ENCODE data around the gene DESI1. TPM values are rescaled to one million over a fixed set of nuclear protein-coding genes. Genes with fewer than 3 reads are reported as not detected.
"Not testable (repeated sequence)": the region's sequence is repeated elsewhere in the genome, so short reads cannot be mapped to it uniquely, and the experiment has no call there.

Gene DESI1
- total and polyA plus RNA-seq, 4 donors = 28.4 to 64.1 (median 46.3) TPM

GRCh38 chr22:41579297-41579996 is 41.4 kb downstream of the DESI1 start:
- Histone ChIP-seq H3K9me3 (ENCODE audit: control insufficient read depth, insufficient read depth, low read length) (no peaks in the 10 kb centered on the region), H3K36me3 (ENCODE audit: control insufficient read depth, insufficient read depth, low read length) (peaks cover 96% of the 10 kb centered on the region), H3K4me1 (ENCODE audit: control insufficient read depth, insufficient read depth, low read length) (peaks cover 12% of the 10 kb centered on the region), H3K27ac (ENCODE audit: low read depth, low read length) (no peak overlapping the region), H3K4me3 (ENCODE audit: low read depth, low read length) (no peak overlapping the region), H3K27me3 (ENCODE audit: control insufficient read depth, insufficient read depth, low read length) (no peaks in the 10 kb centered on the region)
- DNase-seq (ENCODE audit: low read depth in 4 of 6, low spot score in 6 of 6) = no peak
- 93% methylated on average over 12 of the region's 12 CpGs for WGBS (ENCODE audit: insufficient coverage)

- DNase-seq (ENCODE audit: low read depth in 4 of 6, low spot score in 6 of 6) = no peak
- Histone ChIP-seq H3K27ac (ENCODE audit: low read depth, low read length) (no peak overlapping the region), H3K4me3 (ENCODE audit: low read depth, low read length) (no peak overlapping the region), H3K36me3 (ENCODE audit: control insufficient read depth, insufficient read depth, low read length) (peaks cover 95% of the 10 kb centered on the region), H3K4me1 (ENCODE audit: control insufficient read depth, insufficient read depth, low read length) (peaks cover 12% of the 10 kb centered on the region), H3K27me3 (ENCODE audit: control insufficient read depth, insufficient read depth, low read length) (no peaks in the 10 kb centered on the region), H3K9me3 (ENCODE audit: control insufficient read depth, insufficient read depth, low read length) (no peaks in the 10 kb centered on the region)
- WGBS (ENCODE audit: insufficient coverage) = 88% methylated on average over 8 of the region's 9 CpGs
These were observed 42.0 kb downstream of the DESI1 start for GRCh38 chr22:41578818-41579217.

- H3K27ac ChIP-seq (ENCODE audit: low read depth, low read length) = no peak overlapping the region
- H3K36me3 ChIP-seq (ENCODE audit: control insufficient read depth, insufficient read depth, low read length) = peaks cover 94% of the 10 kb centered on the region
- peaks cover 12% of the 10 kb centered on the region for H3K4me1 ChIP-seq (ENCODE audit: control insufficient read depth, insufficient read depth, low read length)
- no peak overlapping the region for H3K4me3 ChIP-seq (ENCODE audit: low read depth, low read length)
- DNase-seq (ENCODE audit: low read depth in 4 of 6, low spot score in 6 of 6) = no peak
- 95% methylated on average over 8 of the region's 8 CpGs for WGBS (ENCODE audit: insufficient coverage)
- no peaks in the 10 kb centered on the region for H3K9me3 ChIP-seq (ENCODE audit: control insufficient read depth, insufficient read depth, low read length)
- H3K27me3 ChIP-seq (ENCODE audit: control insufficient read depth, insufficient read depth, low read length) = no peaks in the 10 kb centered on the region
These were observed 42.7 kb downstream of the DESI1 start for GRCh38 chr22:41578114-41578513.

- H3K27ac ChIP-seq (ENCODE audit: low read depth, low read length) = no peak overlapping the region
- no peak overlapping the region for H3K4me3 ChIP-seq (ENCODE audit: low read depth, low read length)
- 53% methylated on average over 9 of the region's 9 CpGs for WGBS (ENCODE audit: insufficient coverage)
- no peaks in the 10 kb centered on the region for H3K9me3 ChIP-seq (ENCODE audit: control insufficient read depth, insufficient read depth, low read length)
- peaks cover 8% of the 10 kb centered on the region for H3K4me1 ChIP-seq (ENCODE audit: control insufficient read depth, insufficient read depth, low read length)
- no peaks in the 10 kb centered on the region for H3K27me3 ChIP-seq (ENCODE audit: control insufficient read depth, insufficient read depth, low read length)
- DNase-seq (ENCODE audit: low read depth in 4 of 6, low spot score in 6 of 6) = peak in 1 of 6 donors; percentile 58
- H3K36me3 ChIP-seq (ENCODE audit: control insufficient read depth, insufficient read depth, low read length) = peaks cover 92% of the 10 kb centered on the region
These were observed 44.0 kb downstream of the DESI1 start for GRCh38 chr22:41576877-41577276.

GRCh38 chr22:41575533-41575932 is 45.3 kb downstream of the DESI1 start:
- no peaks in the 10 kb centered on the region for H3K27me3 ChIP-seq (ENCODE audit: control insufficient read depth, insufficient read depth, low read length)
- H3K4me3 ChIP-seq (ENCODE audit: low read depth, low read length) = no peak overlapping the region
- no peak for DNase-seq (ENCODE audit: low read depth in 4 of 6, low spot score in 6 of 6)
- H3K36me3 ChIP-seq (ENCODE audit: control insufficient read depth, insufficient read depth, low read length) = peaks cover 86% of the 10 kb centered on the region
- WGBS (ENCODE audit: insufficient coverage) = 87% methylated on average over 14 of the region's 15 CpGs
- H3K9me3 ChIP-seq (ENCODE audit: control insufficient read depth, insufficient read depth, low read length) = no peaks in the 10 kb centered on the region
- H3K4me1 ChIP-seq (ENCODE audit: control insufficient read depth, insufficient read depth, low read length) = peaks cover 8% of the 10 kb centered on the region
- H3K27ac ChIP-seq (ENCODE audit: low read depth, low read length) = no peak overlapping the region

GRCh38 chr22:41574847-41575381 is 45.9 kb downstream of the DESI1 start:
- H3K27ac ChIP-seq (ENCODE audit: low read depth, low read length) = no peak overlapping the region
- no peak overlapping the region for H3K4me3 ChIP-seq (ENCODE audit: low read depth, low read length)
- 54% methylated on average over 23 of the region's 26 CpGs for WGBS (ENCODE audit: insufficient coverage)
- H3K4me1 ChIP-seq (ENCODE audit: control insufficient read depth, insufficient read depth, low read length) = peaks cover 11% of the 10 kb centered on the region
- DNase-seq (ENCODE audit: low read depth in 4 of 6, low spot score in 6 of 6) = peak in 1 of 6 donors; percentile 48
- H3K9me3 ChIP-seq (ENCODE audit: control insufficient read depth, insufficient read depth, low read length) = no peaks in the 10 kb centered on the region
- no peaks in the 10 kb centered on the region for H3K27me3 ChIP-seq (ENCODE audit: control insufficient read depth, insufficient read depth, low read length)
- peaks cover 80% of the 10 kb centered on the region for H3K36me3 ChIP-seq (ENCODE audit: control insufficient read depth, insufficient read depth, low read length)

- H3K9me3 ChIP-seq (ENCODE audit: control insufficient read depth, insufficient read depth, low read length) = no peaks in the 10 kb centered on the region
- H3K4me1 ChIP-seq (ENCODE audit: control insufficient read depth, insufficient read depth, low read length) = peaks cover 22% of the 10 kb centered on the region
- DNase-seq (ENCODE audit: low read depth in 4 of 6, low spot score in 6 of 6) = no peak
- no peak overlapping the region for H3K27ac ChIP-seq (ENCODE audit: low read depth, low read length)
- peaks cover 71% of the 10 kb centered on the region for H3K36me3 ChIP-seq (ENCODE audit: control insufficient read depth, insufficient read depth, low read length)
- no peak overlapping the region for H3K4me3 ChIP-seq (ENCODE audit: low read depth, low read length)
- H3K27me3 ChIP-seq (ENCODE audit: control insufficient read depth, insufficient read depth, low read length) = no peaks in the 10 kb centered on the region
- 92% methylated on average over 11 of the region's 11 CpGs for WGBS (ENCODE audit: insufficient coverage)
These were observed 47.2 kb downstream of the DESI1 start for GRCh38 chr22:41573677-41574076.

GRCh38 chr22:41572305-41572704 is 48.5 kb downstream of the DESI1 start:
- not testable (repeated sequence) for H3K27me3 ChIP-seq (ENCODE audit: control insufficient read depth, insufficient read depth, low read length); H3K9me3 ChIP-seq (ENCODE audit: control insufficient read depth, insufficient read depth, low read length); DNase-seq (ENCODE audit: low read depth in 4 of 6, low spot score in 6 of 6); H3K4me3 ChIP-seq (ENCODE audit: low read depth, low read length); H3K27ac ChIP-seq (ENCODE audit: low read depth, low read length)
- Histone ChIP-seq H3K36me3 (ENCODE audit: control insufficient read depth, insufficient read depth, low read length) (peaks cover 57% of the 10 kb centered on the region), H3K4me1 (ENCODE audit: control insufficient read depth, insufficient read depth, low read length) (peaks cover 36% of the 10 kb centered on the region)
- 100% methylated on average over 3 of the region's 3 CpGs for WGBS (ENCODE audit: insufficient coverage)

GRCh38 chr22:41571786-41572185 is 49.1 kb downstream of the DESI1 start:
- Histone ChIP-seq H3K9me3 (ENCODE audit: control insufficient read depth, insufficient read depth, low read length) (no peaks in the 10 kb centered on the region), H3K27ac (ENCODE audit: low read depth, low read length) (no peak overlapping the region), H3K27me3 (ENCODE audit: control insufficient read depth, insufficient read depth, low read length) (no peaks in the 10 kb centered on the region), H3K4me1 (ENCODE audit: control insufficient read depth, insufficient read depth, low read length) (peaks cover 38% of the 10 kb centered on the region), H3K4me3 (ENCODE audit: low read depth, low read length) (no peak overlapping the region), H3K36me3 (ENCODE audit: control insufficient read depth, insufficient read depth, low read length) (peaks cover 52% of the 10 kb centered on the region)
- DNase-seq (ENCODE audit: low read depth in 4 of 6, low spot score in 6 of 6) = no peak
- WGBS (ENCODE audit: insufficient coverage) = 97% methylated on average over 13 of the region's 14 CpGs

GRCh38 chr22:41570221-41570620 is 50.6 kb downstream of the DESI1 start:
- H3K9me3 ChIP-seq (ENCODE audit: control insufficient read depth, insufficient read depth, low read length) = no peaks in the 10 kb centered on the region
- no peak for DNase-seq (ENCODE audit: low read depth in 4 of 6, low spot score in 6 of 6)
- peaks cover 36% of the 10 kb centered on the region for H3K36me3 ChIP-seq (ENCODE audit: control insufficient read depth, insufficient read depth, low read length)
- no CpG with 5 or more reads among the region's 3 CpGs for WGBS (ENCODE audit: insufficient coverage)
- no peaks in the 10 kb centered on the region for H3K27me3 ChIP-seq (ENCODE audit: control insufficient read depth, insufficient read depth, low read length)
- peaks cover 42% of the 10 kb centered on the region for H3K4me1 ChIP-seq (ENCODE audit: control insufficient read depth, insufficient read depth, low read length)
- H3K27ac ChIP-seq (ENCODE audit: low read depth, low read length) = no peak overlapping the region
- no peak overlapping the region for H3K4me3 ChIP-seq (ENCODE audit: low read depth, low read length)
